Muscle of back (tissue), 11 donors: ENCODE measurements around the gene GRIP2. TPM values are rescaled to one million over a fixed set of nuclear protein-coding genes. Genes with fewer than 3 reads are reported as not detected.

ENCODE experiments used
- DNase-seq, 3 donors: peaks; one replicate each; pipeline versions ENCODE4 v3.0.0 to v3.0.0-alpha.2; 2013
- polyA plus RNA-seq, 10 donors: library from polyadenylated mRNA; unstranded; fragments of 120-200 nt; gene quantifications; one replicate each; pipeline ENCODE4 v1.2.1, GENCODE V29; 2013; ENCODE audit not compliant: insufficient read length in 10 of 10

Gene GRIP2
- polyA plus RNA-seq, 10 donors = 9.5 to 33.7 (median 24.6) TPM

- DNase-seq = no peak
These were observed 33.4 kb downstream of the GRIP2 start for GRCh38 chr3:14506626-14507304.

GRCh38 chr3:14505803-14506500 is 34.2 kb downstream of the GRIP2 start:
- DNase-seq = no peak

- DNase-seq = no peak
These were observed 34.9 kb downstream of the GRIP2 start for GRCh38 chr3:14505001-14505802.

GRCh38 chr3:14503706-14504065 is 36.5 kb downstream of the GRIP2 start:
- no peak for DNase-seq

- no peak for DNase-seq
These were observed 37.0 kb downstream of the GRIP2 start for GRCh38 chr3:14503033-14503705.

- no peak for DNase-seq
These were observed 37.7 kb downstream of the GRIP2 start for GRCh38 chr3:14502472-14502871.

- no peak for DNase-seq
These were observed 42.8 kb downstream of the GRIP2 start for GRCh38 chr3:14497321-14497720.

GRCh38 chr3:14496351-14496750 is 43.8 kb downstream of the GRIP2 start:
- no peak for DNase-seq

GRCh38 chr3:14494973-14495300 is 45.2 kb downstream of the GRIP2 start:
- DNase-seq = no peak

GRCh38 chr3:14494279-14494972 is 45.7 kb downstream of the GRIP2 start:
- DNase-seq = no peak

- DNase-seq = no peak
These were observed 46.9 kb downstream of the GRIP2 start for GRCh38 chr3:14492948-14493881.

GRCh38 chr3:14491396-14492190 is 48.5 kb downstream of the GRIP2 start:
- no peak for DNase-seq

GRCh38 chr3:14490831-14491230 is 49.3 kb downstream of the GRIP2 start:
- no peak for DNase-seq

- no peak for DNase-seq
These were observed 49.9 kb downstream of the GRIP2 start for GRCh38 chr3:14490255-14490654.

GRCh38 chr3:14489641-14490040 is 50.5 kb downstream of the GRIP2 start:
- no peak for DNase-seq

- no peak for DNase-seq
These were observed 51.7 kb downstream of the GRIP2 start for GRCh38 chr3:14488286-14489041.

- no peak for DNase-seq
These were observed 52.3 kb downstream of the GRIP2 start for GRCh38 chr3:14487821-14488220.

GRCh38 chr3:14487086-14487485 is 53.1 kb downstream of the GRIP2 start:
- DNase-seq = no peak

- no peak for DNase-seq
These were observed 53.7 kb downstream of the GRIP2 start for GRCh38 chr3:14486460-14486859.
